ENCODE results near the gene CARS2. TPM values are rescaled to one million over a fixed set of nuclear protein-coding genes. Genes with fewer than 3 reads are reported as not detected.

CARS2 gene
- total RNA-seq, 2 donors from 2014 or later: 58.1 to 112 TPM

DNA sequence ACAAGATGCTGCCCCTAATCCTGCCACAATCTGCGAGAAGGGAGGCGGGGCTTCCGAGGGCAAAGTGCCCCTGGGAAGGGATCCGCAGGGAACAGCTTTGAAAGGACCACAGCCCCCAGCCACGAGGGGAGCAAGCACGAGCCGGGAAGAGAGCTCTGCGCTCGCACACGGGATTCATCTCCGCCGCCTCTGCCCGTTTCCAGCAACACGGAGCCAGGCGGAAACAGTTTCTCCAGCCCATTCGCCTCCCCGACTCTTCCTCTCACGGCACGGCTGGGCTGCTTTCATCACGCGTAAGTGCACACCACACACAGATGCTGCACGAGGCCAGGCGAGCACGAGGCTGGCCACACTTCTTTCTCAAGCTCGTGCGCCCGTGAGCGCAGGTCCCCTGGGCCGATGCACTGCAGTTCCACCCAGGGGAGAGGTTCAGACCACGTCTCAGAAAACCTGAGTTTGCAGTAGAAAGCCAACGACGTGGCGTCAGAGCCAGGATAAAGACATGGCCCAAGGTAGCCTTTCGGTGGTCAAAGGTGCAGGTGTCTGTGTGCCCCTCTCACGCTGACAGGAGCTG lies 57.0 kb downstream of the CARS2 start:
- DNase-seq (ENCODE audit: low spot score): no peak
- no peak for ATAC-seq
- Mint-ChIP-seq H3K9me3 (no peaks in the 10 kb centered on the region), H3K27me3 (no peaks in the 10 kb centered on the region), H3K36me3 (no peaks in the 10 kb centered on the region), H3K4me3 (no peak overlapping the region), H3K4me1 (ENCODE audit: low read depth in 2 of 2) (peaks cover 0 to 6% of the 10 kb centered on the region in 2 donors), H3K27ac (no peak overlapping the region)

DNA sequence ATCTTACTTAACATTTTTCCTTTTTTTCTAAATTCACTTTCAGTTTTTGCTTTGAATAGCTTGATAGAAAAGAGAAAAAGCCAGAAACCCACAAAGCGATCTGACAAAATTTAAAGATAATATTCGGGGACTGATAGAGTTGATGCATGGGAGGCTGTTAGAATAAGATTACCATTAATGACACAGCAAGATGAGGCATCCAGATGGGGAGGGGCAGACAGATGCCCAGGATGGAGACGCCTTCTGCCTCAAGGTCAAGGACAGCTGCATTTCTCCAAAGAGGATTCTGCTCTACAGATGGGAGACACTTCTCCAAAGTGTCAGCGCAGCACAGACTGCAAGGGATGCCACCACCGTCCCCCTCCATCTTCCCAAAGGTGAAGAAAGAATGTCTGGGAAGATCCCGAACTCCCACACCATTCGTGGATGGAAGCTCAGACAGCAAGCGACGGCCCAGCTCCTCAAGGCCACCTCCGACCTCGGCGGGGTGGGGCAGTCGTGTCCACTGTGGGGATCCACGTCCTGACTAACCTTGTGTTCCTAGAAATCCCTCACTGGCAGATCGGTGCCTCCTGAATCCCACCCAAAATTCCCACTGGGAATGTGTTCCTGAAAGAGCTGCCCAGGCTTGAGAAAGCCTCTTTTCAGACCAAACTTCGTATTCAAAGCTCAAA lies 57.6 kb downstream of the CARS2 start:
- peak overlapping the region in 1 of 2 donors; percentile 17 for H3K27ac Mint-ChIP-seq
- no peaks in the 10 kb centered on the region for H3K36me3 Mint-ChIP-seq
- peaks cover 0 to 4% of the 10 kb centered on the region in 2 donors for H3K4me1 Mint-ChIP-seq (ENCODE audit: low read depth in 2 of 2)
- H3K4me3 Mint-ChIP-seq: no peak overlapping the region
- ATAC-seq (no peak), DNase-seq (ENCODE audit: low spot score) (no peak)
- no peaks in the 10 kb centered on the region for H3K9me3 Mint-ChIP-seq
- H3K27me3 Mint-ChIP-seq: no peaks in the 10 kb centered on the region

- Mint-ChIP-seq H3K36me3 (no peaks in the 10 kb centered on the region), H3K4me1 (ENCODE audit: low read depth in 2 of 2) (peaks cover 0 to 3% of the 10 kb centered on the region in 2 donors), H3K27me3 (no peaks in the 10 kb centered on the region), H3K4me3 (no peak overlapping the region), H3K9me3 (no peaks in the 10 kb centered on the region), H3K27ac (no peak overlapping the region)
- DNase-seq (ENCODE audit: low spot score) (no peak), ATAC-seq (no peak)
These were observed 58.6 kb downstream of the CARS2 start for GRCh38 chr13:110647365-110647737.

DNA sequence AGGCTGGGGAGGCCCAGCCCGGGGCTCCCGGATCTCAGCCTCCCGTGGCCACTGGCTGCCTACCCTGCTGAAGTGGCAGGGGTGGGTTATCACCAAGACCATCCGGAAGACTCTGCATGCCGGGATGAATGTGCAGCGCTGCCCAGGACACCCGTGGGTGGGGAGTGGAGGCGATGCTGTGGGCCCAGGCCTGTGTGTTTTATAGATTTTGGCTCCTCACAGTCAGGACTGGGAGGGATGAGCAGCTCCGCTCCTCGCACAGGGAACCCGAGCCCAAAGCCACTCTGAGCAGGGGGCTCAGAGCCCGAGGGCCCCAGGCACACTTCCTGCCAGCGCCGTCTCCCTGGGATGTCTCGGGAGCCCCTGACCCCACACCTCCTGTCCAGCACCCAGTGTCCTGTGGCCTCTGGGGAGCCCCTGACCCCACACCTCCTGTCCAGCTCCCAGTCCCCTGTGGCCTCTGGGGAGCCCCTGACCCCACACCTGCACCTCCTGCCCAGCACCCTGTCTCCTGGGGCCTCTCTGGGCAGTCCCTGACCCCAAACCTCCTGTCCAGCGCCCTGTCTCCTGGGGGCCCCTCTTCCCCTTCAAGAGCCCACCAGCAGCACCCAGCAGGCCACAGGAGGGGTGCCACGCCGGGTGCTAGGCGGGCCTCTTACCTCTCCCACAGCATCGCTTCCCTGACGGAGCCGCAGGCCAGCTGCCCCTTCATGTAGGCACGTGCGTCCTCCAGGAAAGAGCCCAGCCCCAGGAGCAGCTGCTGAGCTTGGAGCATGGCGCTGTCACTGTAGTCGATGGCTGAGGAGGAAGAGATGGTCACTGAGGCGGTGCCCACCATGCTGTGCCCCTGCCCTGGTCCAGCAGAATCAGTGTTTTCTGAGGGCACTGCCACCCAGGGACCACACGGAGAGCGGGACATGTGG lies 59.2 kb downstream of the CARS2 start:
- H3K4me3 Mint-ChIP-seq: no peak overlapping the region
- no peak for ATAC-seq
- peaks cover 0 to 3% of the 10 kb centered on the region in 2 donors for H3K4me1 Mint-ChIP-seq (ENCODE audit: low read depth in 2 of 2)
- no peaks in the 10 kb centered on the region for H3K9me3 Mint-ChIP-seq
- no peaks in the 10 kb centered on the region for H3K36me3 Mint-ChIP-seq
- no peaks in the 10 kb centered on the region for H3K27me3 Mint-ChIP-seq
- no peak for DNase-seq (ENCODE audit: low spot score)
- H3K27ac Mint-ChIP-seq: no peak overlapping the region

- Mint-ChIP-seq H3K4me3 (no peak overlapping the region), H3K36me3 (no peaks in the 10 kb centered on the region), H3K9me3 (no peaks in the 10 kb centered on the region), H3K27me3 (no peaks in the 10 kb centered on the region), H3K4me1 (ENCODE audit: low read depth in 2 of 2) (peaks cover 0 to 3% of the 10 kb centered on the region in 2 donors), H3K27ac (no peak overlapping the region)
- no peak for DNase-seq (ENCODE audit: low spot score)
- ATAC-seq: no peak
These were observed 60.2 kb downstream of the CARS2 start for GRCh38 chr13:110645750-110646149.

DNA sequence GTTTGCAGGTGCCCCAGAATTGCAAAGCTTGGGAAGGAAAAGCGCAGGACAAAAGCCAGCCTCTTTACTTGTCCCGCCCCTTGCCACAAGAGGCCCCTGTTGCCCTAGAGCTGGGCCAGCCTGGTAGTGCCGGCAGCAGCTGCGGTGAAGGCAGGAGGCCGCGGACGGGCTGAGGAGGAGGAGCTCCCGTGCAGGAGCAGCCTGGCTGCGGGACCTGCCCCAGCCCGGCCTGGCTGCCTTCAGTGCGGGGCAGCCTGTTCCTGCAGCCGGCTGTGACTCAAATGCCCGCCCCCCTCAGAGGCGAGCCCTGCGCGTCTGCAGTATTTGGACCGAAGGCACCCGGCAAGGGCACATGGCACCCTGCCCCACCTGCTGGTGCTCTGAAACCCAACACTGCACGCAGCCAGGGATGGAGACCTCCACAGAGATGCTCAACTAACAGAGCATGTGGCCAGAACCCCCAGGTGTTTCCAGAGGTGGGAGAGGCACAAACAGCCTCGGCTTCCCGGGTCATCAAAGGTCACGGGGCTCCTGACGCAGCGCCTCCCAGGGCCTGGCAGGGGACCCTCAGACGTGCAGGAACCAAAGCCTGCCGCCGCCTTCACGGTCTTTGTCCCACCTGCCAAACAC lies 60.9 kb downstream of the CARS2 start:
- Mint-ChIP-seq H3K9me3 (no peaks in the 10 kb centered on the region), H3K4me1 (ENCODE audit: low read depth in 2 of 2) (peaks cover 0 to 3% of the 10 kb centered on the region in 2 donors), H3K4me3 (no peak overlapping the region), H3K36me3 (no peaks in the 10 kb centered on the region), H3K27me3 (no peaks in the 10 kb centered on the region), H3K27ac (no peak overlapping the region)
- peak; percentile 70 to 71 for ATAC-seq
- DNase-seq (ENCODE audit: low spot score): no peak

GRCh38 chr13:110643768-110644421 lies 62.0 kb downstream of the CARS2 start:
- H3K9me3 Mint-ChIP-seq: no peaks in the 10 kb centered on the region
- no peak overlapping the region for H3K4me3 Mint-ChIP-seq
- no peak overlapping the region for H3K27ac Mint-ChIP-seq
- H3K4me1 Mint-ChIP-seq (ENCODE audit: low read depth in 2 of 2): no peaks in the 10 kb centered on the region
- no peaks in the 10 kb centered on the region for H3K27me3 Mint-ChIP-seq
- ATAC-seq (no peak), DNase-seq (ENCODE audit: low spot score) (no peak)
- no peaks in the 10 kb centered on the region for H3K36me3 Mint-ChIP-seq

GRCh38 chr13:110643324-110643723 lies 62.6 kb downstream of the CARS2 start:
- H3K4me1 Mint-ChIP-seq (ENCODE audit: low read depth in 2 of 2): no peaks in the 10 kb centered on the region
- no peaks in the 10 kb centered on the region for H3K36me3 Mint-ChIP-seq
- no peak overlapping the region for H3K27ac Mint-ChIP-seq
- H3K27me3 Mint-ChIP-seq: no peaks in the 10 kb centered on the region
- H3K9me3 Mint-ChIP-seq: no peaks in the 10 kb centered on the region
- H3K4me3 Mint-ChIP-seq: no peak overlapping the region
- ATAC-seq: no peak
- DNase-seq (ENCODE audit: low spot score): no peak

DNA sequence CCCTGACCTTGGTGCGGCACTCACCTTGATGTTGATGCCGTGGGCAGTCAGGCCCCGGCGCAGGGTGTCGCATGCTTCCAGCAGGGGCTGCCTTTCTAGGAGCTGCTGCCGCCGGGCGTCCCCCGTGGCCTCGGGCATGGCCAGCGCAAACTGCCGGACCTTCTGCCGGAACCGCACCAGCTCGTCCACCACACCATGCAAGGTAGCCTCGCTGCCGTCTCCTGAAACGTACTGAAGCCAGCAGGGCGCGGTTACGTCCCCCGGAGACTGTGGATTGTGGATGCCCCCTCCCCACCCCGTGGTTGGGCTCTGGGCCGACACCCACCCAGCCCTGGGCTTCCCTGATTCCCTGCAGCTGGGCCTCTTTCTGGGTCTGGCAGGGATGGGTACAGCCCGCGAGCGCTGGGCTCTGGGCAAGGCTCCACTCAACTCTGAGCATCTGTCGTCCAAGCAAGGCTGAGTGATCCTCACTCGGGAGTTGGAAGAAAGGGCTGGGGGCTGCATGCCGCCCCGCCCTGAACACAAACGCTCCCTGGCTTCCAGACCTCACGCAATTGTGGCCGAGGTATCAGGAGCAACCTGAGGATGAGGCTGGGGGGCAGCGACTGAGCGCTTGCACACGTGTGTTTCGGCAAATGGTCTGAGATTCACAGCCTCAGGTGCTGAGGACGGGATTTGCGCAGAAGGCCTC lies 63.5 kb downstream of the CARS2 start:
- no peak overlapping the region for H3K4me3 Mint-ChIP-seq
- H3K9me3 Mint-ChIP-seq: no peaks in the 10 kb centered on the region
- DNase-seq (ENCODE audit: low spot score) (no peak), ATAC-seq (no peak)
- H3K36me3 Mint-ChIP-seq: no peaks in the 10 kb centered on the region
- no peaks in the 10 kb centered on the region for H3K27me3 Mint-ChIP-seq
- no peak overlapping the region for H3K27ac Mint-ChIP-seq
- H3K4me1 Mint-ChIP-seq (ENCODE audit: low read depth in 2 of 2): no peaks in the 10 kb centered on the region

DNA sequence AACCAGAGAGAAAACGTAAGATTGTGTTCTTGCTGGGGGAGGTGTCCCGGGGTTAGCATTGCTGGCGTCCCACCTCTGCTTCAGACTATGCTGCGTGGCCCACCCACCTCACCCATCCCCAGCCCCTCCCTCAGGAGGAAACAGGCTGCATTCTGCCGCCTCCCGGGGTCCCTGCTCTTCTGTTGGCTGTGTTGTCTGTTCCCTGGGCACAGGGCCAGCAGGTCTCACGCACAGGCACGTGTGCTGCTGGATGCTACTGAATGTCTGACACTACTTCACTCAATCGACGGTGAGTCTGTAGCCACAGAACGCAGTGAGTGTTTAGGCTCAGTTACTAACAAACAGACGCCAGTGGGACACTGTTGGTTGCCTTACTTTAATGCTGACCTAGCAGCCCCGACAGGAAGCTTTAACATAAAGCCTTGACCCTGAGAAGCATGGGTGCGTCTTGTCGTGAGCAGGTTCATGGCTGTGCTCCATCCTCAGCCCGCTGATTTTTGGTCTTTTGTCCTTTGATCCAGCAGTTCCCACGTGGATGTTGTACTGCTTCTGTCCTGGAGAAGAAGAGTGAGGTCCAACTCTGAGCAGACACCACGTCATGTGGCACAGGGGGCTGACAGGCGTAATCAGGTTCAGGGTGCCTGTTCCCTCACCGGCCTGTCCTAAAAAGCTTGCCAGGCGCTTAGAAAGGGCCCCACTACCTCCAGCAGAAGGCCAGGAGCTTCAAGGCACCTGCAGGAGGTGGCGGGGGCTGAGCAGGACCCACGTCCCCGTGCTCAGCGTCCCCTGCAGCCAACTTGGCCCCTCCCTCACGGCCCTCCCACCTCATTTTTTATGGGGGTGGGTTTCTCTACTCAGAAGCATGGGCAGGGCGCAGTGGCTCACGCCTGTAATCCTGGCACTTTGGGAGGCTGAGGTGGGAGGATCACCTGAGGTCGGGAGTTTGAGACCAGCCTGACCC lies 64.6 kb downstream of the CARS2 start:
- H3K4me3 Mint-ChIP-seq: no peak overlapping the region
- DNase-seq (ENCODE audit: low spot score) (no peak), ATAC-seq (no peak)
- H3K27me3 Mint-ChIP-seq: no peaks in the 10 kb centered on the region
- H3K27ac Mint-ChIP-seq: no peak overlapping the region
- H3K9me3 Mint-ChIP-seq: no peaks in the 10 kb centered on the region
- no peaks in the 10 kb centered on the region for H3K36me3 Mint-ChIP-seq
- no peaks in the 10 kb centered on the region for H3K4me1 Mint-ChIP-seq (ENCODE audit: low read depth in 2 of 2)

- no peak for ATAC-seq
- no peak overlapping the region for H3K4me3 Mint-ChIP-seq
- no peaks in the 10 kb centered on the region for H3K27me3 Mint-ChIP-seq
- H3K27ac Mint-ChIP-seq: no peak overlapping the region
- H3K9me3 Mint-ChIP-seq: no peaks in the 10 kb centered on the region
- no peaks in the 10 kb centered on the region for H3K4me1 Mint-ChIP-seq (ENCODE audit: low read depth in 2 of 2)
- no peaks in the 10 kb centered on the region for H3K36me3 Mint-ChIP-seq
- DNase-seq (ENCODE audit: low spot score): no peak
These were observed 65.3 kb downstream of the CARS2 start for GRCh38 chr13:110640591-110641029.

DNA sequence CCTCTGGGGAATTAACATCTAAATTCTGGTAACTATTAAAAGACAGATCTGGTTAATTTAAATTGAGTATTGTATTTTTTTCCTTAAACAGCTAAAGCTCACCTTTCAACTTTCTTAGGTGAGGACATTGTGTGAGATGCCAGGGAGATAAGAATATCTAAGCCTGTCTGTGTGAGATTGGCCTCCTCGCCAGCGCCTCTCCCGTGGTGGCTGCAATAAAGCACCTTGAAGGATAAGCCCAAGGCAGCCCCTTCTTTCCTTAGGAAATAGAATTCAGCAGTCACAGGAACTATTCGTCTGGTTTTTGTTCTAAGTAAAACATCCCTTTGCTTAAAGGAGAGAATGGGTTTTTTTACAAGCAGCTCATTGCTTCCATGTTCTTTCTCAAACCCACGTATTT lies 66.0 kb downstream of the CARS2 start:
- Mint-ChIP-seq H3K4me1 (ENCODE audit: low read depth in 2 of 2) (no peaks in the 10 kb centered on the region), H3K27ac (no peak overlapping the region), H3K36me3 (no peaks in the 10 kb centered on the region), H3K9me3 (no peaks in the 10 kb centered on the region), H3K4me3 (no peak overlapping the region), H3K27me3 (no peaks in the 10 kb centered on the region)
- no peak for ATAC-seq
- no peak for DNase-seq (ENCODE audit: low spot score)

Measured in natural killer cell treated with Interleukin-12 subunit alpha and Interleukin-12 subunit beta and Interleukin-15 and Interleukin-18, amount 100 ng/mL, for 72 hours (primary cell).